Stomach (tissue), 4 donors: Measurements from ENCODE around the gene PTGIR.

ENCODE experiments used
- CTCF ChIP-seq, 7 experiments: fragments of 450-650 bp in 4 of 7; fragments of 200-600 bp in 3 of 7; sonication (generic) in 3 of 7; IDR thresholded peaks; one replicate each; pipeline ENCODE4 v1.5.1; 2016 to 2019; ENCODE audit warnings: antibody characterized with exemption in 7 of 7, control low read depth in 2 of 7, mild to moderate bottlenecking in 1 of 7
- POLR2A ChIP-seq, 4 donors: fragments of 450-650 bp; IDR thresholded peaks; one replicate each; pipeline ENCODE4 v1.6.1; 2016; ENCODE audit warnings: antibody characterized with exemption in 4 of 4, control low read depth in 2 of 4, mild to moderate bottlenecking in 1 of 4, moderate library complexity in 1 of 4
- POLR2AphosphoS5 ChIP-seq, 3 donors: sonication (generic); formaldehyde crosslinking; IDR thresholded peaks; one replicate each; pipeline ENCODE4 v1.6.1; 2016; ENCODE audit warnings: antibody characterized with exemption in 3 of 3

DNA sequence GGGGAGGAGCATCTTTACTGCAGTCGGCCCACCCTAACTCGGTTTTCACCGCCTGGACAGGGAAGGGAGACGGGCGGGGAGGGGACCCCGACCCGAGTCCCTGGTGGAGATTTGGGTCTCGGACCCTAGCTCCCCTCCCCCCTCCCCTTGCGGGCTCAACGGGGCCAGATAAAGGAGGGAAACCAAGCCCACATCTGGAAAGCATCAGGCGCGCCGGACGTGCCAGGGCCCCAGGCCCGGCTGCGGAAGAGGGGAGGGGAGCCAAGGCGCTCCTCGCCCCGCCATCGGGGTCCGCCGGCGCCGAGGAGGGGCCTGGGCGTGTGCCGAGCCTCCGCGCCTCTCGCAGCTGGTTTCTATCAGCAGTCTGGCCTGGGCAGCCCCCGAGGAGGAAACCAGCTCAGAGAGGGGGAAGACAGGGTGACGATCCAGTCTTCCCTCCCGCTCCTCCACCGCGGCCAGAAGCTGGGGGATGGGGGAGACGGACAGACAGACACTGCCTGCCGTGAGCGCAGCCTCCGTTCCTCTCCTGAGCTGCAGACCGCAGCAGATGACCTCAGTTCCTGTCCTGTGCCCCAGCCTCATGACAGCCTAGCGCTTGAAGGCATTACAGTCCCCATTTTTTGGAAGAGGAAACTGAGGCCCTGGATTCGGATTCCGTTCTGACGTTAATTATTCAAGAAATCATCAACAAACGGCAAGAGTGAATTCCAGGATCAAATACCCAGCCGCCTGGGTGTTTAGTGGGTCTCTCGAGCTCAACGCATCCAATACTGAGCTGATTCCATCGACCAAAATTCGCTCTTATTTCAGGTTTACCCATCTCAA lies 14.7 kb upstream of the PTGIR start:
- TF ChIP-seq POLR2A (IDR thresholded peaks at IDR 0.05) = no peak
- TF ChIP-seq CTCF (IDR thresholded peaks at IDR 0.05) = no peak
- peak in 1 of 3 donors; percentile 57 for TF ChIP-seq POLR2AphosphoS5 (IDR thresholded peaks at IDR 0.05)
